GM23338 (cell line): ENCODE measurements around the gene HPS4. TPM values are rescaled to one million over a fixed set of nuclear protein-coding genes. Genes with fewer than 3 reads are reported as not detected.

ENCODE experiments used
- ATAC-seq: fragments of 200-7000 bp; cut with Tn5 transposase; 3 replicates; pipeline ENCODE4 v1.9.1; 2020
- DNase-seq: peaks from one replicate; pipeline ENCODE4 v3.0.0-alpha.2; 2015; ENCODE audit warnings: low spot score
- H2AFZ ChIP-seq: fragments of 200-600 bp; sonication (generic); 2 replicates; pipeline ENCODE4 v1.8.0; 2016; ENCODE audit warnings: antibody characterized with exemption, mild to moderate bottlenecking, moderate library complexity
- H3F3A ChIP-seq: fragments of 200-600 bp; sonication (generic); replicated peaks from 2 replicates; pipeline ENCODE4 v1.8.0; 2017; ENCODE audit warnings: antibody characterized with exemption, mixed run types, low read depth
- H3K27ac ChIP-seq: fragments of 200-600 bp; sonication (generic); 2 replicates; pipeline ENCODE4 v1.6.1; 2016; ENCODE audit warnings: low read depth
- H3K27me3 ChIP-seq: fragments of 200-600 bp; sonication (generic); 2 replicates; pipeline ENCODE4 v1.8.0; 2016; ENCODE audit warnings: mild to moderate bottlenecking, mixed run types, moderate library complexity; ENCODE audit not compliant: insufficient read depth
- H3K36me3 ChIP-seq: fragments of 200-600 bp; sonication (generic); 2 replicates; pipeline ENCODE4 v1.8.0; 2016; ENCODE audit warnings: mild to moderate bottlenecking; ENCODE audit not compliant: insufficient read depth
- H3K4me1 ChIP-seq: fragments of 200-600 bp; sonication (generic); 2 replicates; pipeline ENCODE4 v1.8.0; 2016; ENCODE audit warnings: mild to moderate bottlenecking, moderate library complexity; ENCODE audit not compliant: insufficient read depth
- H3K4me2 ChIP-seq: fragments of 200-600 bp; sonication (generic); 2 replicates; pipeline ENCODE4 v1.7.1; 2017; ENCODE audit warnings: mixed run types
- H3K4me3 ChIP-seq: fragments of 200-600 bp; sonication (generic); 2 replicates; pipeline ENCODE4 v1.6.1; 2016; ENCODE audit warnings: mixed run types
- H3K79me2 ChIP-seq: fragments of 200-600 bp; sonication (generic); replicated peaks from 2 replicates; pipeline ENCODE4 v1.8.0; 2017; ENCODE audit warnings: mild to moderate bottlenecking; ENCODE audit not compliant: insufficient read depth
- H3K9me2 ChIP-seq: fragments of 200-600 bp; sonication (generic); 2 replicates; pipeline ENCODE4 v1.8.0; 2017; ENCODE audit not compliant: insufficient read depth
- H4K20me1 ChIP-seq: fragments of 200-600 bp; sonication (generic); replicated peaks from 2 replicates; pipeline ENCODE4 v1.8.0; 2017; ENCODE audit warnings: mild to moderate bottlenecking; ENCODE audit not compliant: insufficient read depth
- H3K27ac Mint-ChIP-seq: 2 replicates; pipeline ENCODE4 v1.8.0; 2020; ENCODE audit warnings: inconsistent platforms, mild to moderate bottlenecking, moderate library complexity, mixed read lengths
- H3K27me3 Mint-ChIP-seq: 3 replicates; pipeline ENCODE4 v1.8.0; 2022; ENCODE audit warnings: low read depth, mild to moderate bottlenecking, moderate library complexity, mixed read lengths, inconsistent platforms; ENCODE audit not compliant: insufficient read depth, poor library complexity
- H3K36me3 Mint-ChIP-seq: 3 replicates; pipeline ENCODE4 v1.8.0; 2021; ENCODE audit warnings: low read depth, mild to moderate bottlenecking, inconsistent platforms, moderate library complexity, mixed read lengths
- H3K4me1 Mint-ChIP-seq: 3 replicates; pipeline ENCODE4 v1.8.0; 2020; ENCODE audit warnings: mild to moderate bottlenecking, inconsistent platforms, mixed read lengths
- H3K4me3 Mint-ChIP-seq: 3 replicates; pipeline ENCODE4 v1.8.0; 2021; ENCODE audit warnings: moderate library complexity, mild to moderate bottlenecking, inconsistent platforms, mixed read lengths
- H3K9me3 Mint-ChIP-seq: 3 replicates; pipeline ENCODE4 v1.8.0; 2020; ENCODE audit warnings: moderate library complexity, mild to moderate bottlenecking, inconsistent platforms, mixed read lengths
- CREB1 ChIP-seq: fragments of 250-450 bp; sonication (Bioruptor Pico); IDR thresholded peaks from 2 replicates; pipeline ENCODE4 v1.5.0; 2020; ENCODE audit warnings: low read depth, mild to moderate bottlenecking, moderate library complexity
- CTCF ChIP-seq, 2 experiments: fragments of 200-600 bp in 1 of 2; sonication (generic) in 1 of 2; conservative IDR thresholded peaks; 2 replicates each; pipeline versions ENCODE4 v1.5.1 to v1.6.1; 2016 to 2017; ENCODE audit warnings: antibody characterized with exemption in 2 of 2, low read depth in 2 of 2, mild to moderate bottlenecking in 2 of 2, moderate library complexity in 1 of 2
- ETS1 ChIP-seq: IDR thresholded peaks from 2 replicates; pipeline ENCODE4 v1.6.1; 2016; ENCODE audit warnings: antibody characterized with exemption
- EZH2 ChIP-seq: fragments of 200-600 bp; sonication (generic); IDR thresholded peaks from one replicate; pipeline ENCODE4 v1.8.0; 2017; ENCODE audit warnings: antibody characterized with exemption, mild to moderate bottlenecking, low read depth; ENCODE audit not compliant: unreplicated experiment
- EZH2phosphoT487 ChIP-seq: fragments of 200-600 bp; sonication (generic); IDR thresholded peaks from one replicate; pipeline ENCODE4 v1.8.1; 2018; ENCODE audit warnings: antibody characterized with exemption; ENCODE audit not compliant: unreplicated experiment
- JUNB ChIP-seq: IDR thresholded peaks from one replicate; pipeline ENCODE4 v1.6.1; 2016; ENCODE audit warnings: antibody characterized with exemption; ENCODE audit not compliant: unreplicated experiment
- POLR2AphosphoS5 ChIP-seq: IDR thresholded peaks from 2 replicates; pipeline ENCODE4 v1.6.1; 2016; ENCODE audit warnings: antibody characterized with exemption, low read depth
- REST ChIP-seq: IDR thresholded peaks from one replicate; pipeline ENCODE4 v1.6.1; 2018; ENCODE audit warnings: antibody characterized with exemption; ENCODE audit not compliant: unreplicated experiment
- STAT1 ChIP-seq: IDR thresholded peaks from one replicate; pipeline ENCODE4 v1.6.1; 2016; ENCODE audit warnings: antibody characterized with exemption; ENCODE audit not compliant: unreplicated experiment
- ZNF331 ChIP-seq: fragments of 250-450 bp; sonication (Bioruptor Pico); IDR thresholded peaks from 2 replicates; pipeline ENCODE4 v1.5.0; 2020; ENCODE audit warnings: low read depth, mild to moderate bottlenecking, moderate library complexity
- polyA plus RNA-seq: library from polyadenylated mRNA; unstranded; fragments of >200 nt; fragmentation: Nextera tagmentation; extraction: Ambion mirVana; gene quantifications from 2 replicates; pipeline ENCODE4 v1.2.1, GENCODE V29; 2016
- total RNA-seq: library from RNA; depleted of rRNA; stranded (reverse); fragments of >200 nt; shearing (Covaris generic); gene quantifications from 2 replicates; pipeline ENCODE4 v1.2.3, GENCODE V29; 2014

The HPS4 gene
- total and polyA plus RNA-seq, 2 experiments from 2014 or later = 20.3 to 49.4 TPM

GRCh38 chr22:26463101-26463661, 20.4 kb downstream of the HPS4 start:
- Mint-ChIP-seq H3K36me3 (peaks cover 60% of the 10 kb centered on the region), H3K9me3 (no peaks in the 10 kb centered on the region), H3K4me3 (no peak overlapping the region), H3K4me1 (peaks cover 6% of the 10 kb centered on the region; the same call in 2 of the 3 replicates), H3K27ac (no peak overlapping the region), H3K27me3 (peaks cover 2% of the 10 kb centered on the region)
- ATAC-seq (no peak), DNase-seq (no peak)
- Histone ChIP-seq H3K27me3 (no peaks in the 10 kb centered on the region), H3K27ac (no peak overlapping the region), H3K79me2 (peaks cover 15% of the 10 kb centered on the region; the same call in 1 of the 2 replicates), H4K20me1 (no peaks in the 10 kb centered on the region; the same call in none of the 2 replicates), H2AFZ (no peak overlapping the region), H3K9me2 (no peaks in the 10 kb centered on the region), H3K4me1 (no peaks in the 10 kb centered on the region), H3F3A (peaks cover 11% of the 10 kb centered on the region; the same call in 1 of the 2 replicates), H3K4me2 (no peak overlapping the region), H3K36me3 (peaks cover 20% of the 10 kb centered on the region), H3K4me3 (no peak overlapping the region)
- TF ChIP-seq EZH2 = no peak
- no peak for TF ChIP-seq ETS1
- TF ChIP-seq STAT1 = no peak
- no peak for TF ChIP-seq REST
- TF ChIP-seq CTCF (conservative IDR thresholded peaks at IDR 0.05; ENCODE audit: low read depth in 2 of 2) = no peak
- no peak for TF ChIP-seq CREB1 (CRISPR knock-in tag)
- no peak for TF ChIP-seq POLR2AphosphoS5
- TF ChIP-seq JUNB = no peak
- TF ChIP-seq EZH2phosphoT487 = no peak
- TF ChIP-seq ZNF331 = no peak
